Astrocyte (in vitro differentiated cells and primary cell): ENCODE measurements around the gene MYO3B.

Source experiments
- CTCF ChIP-seq: IDR thresholded peaks from 2 replicates; pipeline ENCODE4 v1.5.1; 2011; ENCODE audit warnings: low read depth, mild to moderate bottlenecking, inconsistent platforms, low read length, moderate library complexity; ENCODE audit not compliant: insufficient read depth
- EZH2 ChIP-seq: IDR thresholded peaks from 2 replicates; pipeline ENCODE4 v1.6.1; 2012; ENCODE audit warnings: mild to moderate bottlenecking, low read length, inconsistent platforms; ENCODE audit not compliant: insufficient read depth

DNA sequence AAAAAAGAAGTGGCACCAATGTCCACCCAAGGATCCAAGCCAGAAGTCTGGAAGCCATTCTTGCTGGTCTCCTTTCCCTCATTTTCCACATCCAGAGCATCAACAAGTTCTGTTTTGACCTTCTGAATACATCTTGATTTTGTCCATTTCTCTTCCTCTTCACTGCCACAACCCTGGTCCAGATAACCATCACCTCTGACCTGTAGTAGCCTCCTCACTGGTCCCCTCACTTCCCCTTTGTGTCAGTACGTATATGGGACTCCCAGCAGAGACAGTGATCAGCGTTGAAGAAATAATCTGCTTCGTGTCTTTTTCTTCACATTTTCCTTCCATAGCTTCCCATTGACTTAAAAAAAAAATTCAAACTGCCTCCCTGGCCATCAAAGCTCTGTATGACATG, 427.9 kb downstream of the MYO3B start:
- no peak for TF ChIP-seq CTCF
- no peak for TF ChIP-seq EZH2
